HCT116 (cell line): ENCODE data around the gene SKI. TPM values are rescaled to one million over a fixed set of nuclear protein-coding genes. Genes with fewer than 3 reads are reported as not detected.
A peak's percentile ranks its signal among the peaks of the same experiment; 100 is the strongest.

Source experiments
- ATAC-seq: fragments of 200-7000 bp; cut with Tn5 transposase; 2 replicates; pipeline ENCODE4 v1.9.1; 2020; ENCODE audit warnings: mild to moderate bottlenecking, moderate library complexity
- BruUV-seq: library from RNA; stranded (reverse); fragments of 400-500 nt; replicated peaks from 2 replicates; lab custom pipeline; 2021; lab: Mats Ljungman, UMichigan
- CTCF ChIA-PET: fragments of 300-600 bp; sonication (Branson Sonifier 250); formaldehyde crosslinking; loops from one replicate; lab custom pipeline; 2021; ENCODE audit warnings: antibody characterized with exemption; lab: Charles Lee
- POLR2A ChIA-PET: fragments of 300-600, 350-600 bp; sonication (Branson Sonifier 250); formaldehyde crosslinking; loops from one replicate; lab custom pipeline; 2021; ENCODE audit warnings: antibody characterized with exemption; lab: Charles Lee
- RAD21 ChIA-PET, 2 experiments: fragments of 300-600 bp; sonication (Branson Sonifier 250); formaldehyde crosslinking; loops; one replicate each; lab custom pipeline; 2023; ENCODE audit warnings: low total read pairs in 2 of 2; ENCODE audit not compliant: uncharacterized antibody in 2 of 2, unreplicated experiment in 2 of 2, low non-redundant PET in 1 of 2; lab: Charles Lee
- DNase-seq: peaks from one replicate; pipeline ENCODE4 v3.0.0-alpha.2; 2010; ENCODE audit warnings: low read depth, low spot score
- H2AFZ ChIP-seq: fragments of 200-600 bp; shearing (Covaris generic), sonication (generic); 2 replicates; pipeline ENCODE4 v1.6.1; 2017; ENCODE audit warnings: low read depth, mixed run types, mixed read lengths, antibody characterized with exemption, low read length; ENCODE audit not compliant: poor library complexity, severe bottlenecking
- H3K27ac ChIP-seq: 2 replicates; pipeline ENCODE4 v1.5.1; 2012; ENCODE audit warnings: low read depth, low read length
- H3K27me3 ChIP-seq: fragments of 200-600 bp; sonication (generic); 2 replicates; pipeline ENCODE4 v1.6.1; 2016; ENCODE audit warnings: mixed run types, low read length, mixed read lengths; ENCODE audit not compliant: insufficient read depth
- H3K36me3 ChIP-seq, 2 experiments: fragments of 200-500 bp in 1 of 2; fragments of 200-600 bp in 1 of 2; sonication (Bioruptor generic) in 1 of 2; sonication (generic) in 1 of 2; 2 replicates each; pipeline versions ENCODE4 v1.5.1 to v1.6.1; 2014 to 2016; ENCODE audit warnings: low read length in 2 of 2, inconsistent platforms in 1 of 2, mixed read lengths in 1 of 2, mixed run types in 1 of 2; ENCODE audit not compliant: insufficient read depth in 2 of 2, control insufficient read depth in 1 of 2
- H3K4me1 ChIP-seq, 2 experiments: fragments of 200-600 bp in 1 of 2; sonication (generic) in 1 of 2; 2 replicates each; pipeline versions ENCODE4 v1.5.1 to v1.6.1; 2012 to 2017; ENCODE audit warnings: low read length in 2 of 2, inconsistent platforms in 1 of 2, mild to moderate bottlenecking in 1 of 2, mixed read lengths in 1 of 2, mixed run types in 1 of 2, moderate library complexity in 1 of 2; ENCODE audit not compliant: insufficient read depth in 2 of 2, control insufficient read depth in 1 of 2
- H3K4me2 ChIP-seq: fragments of 200-600 bp; sonication (generic); 2 replicates; pipeline ENCODE4 v1.6.1; 2017; ENCODE audit warnings: mixed run types, low read length, mixed read lengths
- H3K4me3 ChIP-seq, 2 experiments: fragments of 200-600 bp in 1 of 2; sonication (generic) in 1 of 2; replicated peaks in 1 of 2; 2 replicates each; pipeline ENCODE4 v1.5.1; 2011 to 2016; ENCODE audit warnings: low read length in 2 of 2, control low read depth in 1 of 2, low read depth in 1 of 2, mild to moderate bottlenecking in 1 of 2, mixed read lengths in 1 of 2, mixed run types in 1 of 2
- H3K79me2 ChIP-seq: fragments of 200-600 bp; sonication (generic); 2 replicates; pipeline ENCODE4 v1.6.1; 2017; ENCODE audit warnings: mild to moderate bottlenecking, mixed run types, low read length, moderate library complexity, mixed read lengths; ENCODE audit not compliant: insufficient read depth
- H3K9ac ChIP-seq: fragments of 200-600 bp; sonication (generic); 2 replicates; pipeline ENCODE4 v1.6.1; 2016; ENCODE audit warnings: low read length, mixed read lengths
- H3K9me2 ChIP-seq: fragments of 200-600 bp; sonication (generic), shearing (Covaris generic); 2 replicates; pipeline ENCODE4 v1.6.1; 2017; ENCODE audit warnings: mixed run types, mild to moderate bottlenecking, moderate library complexity; ENCODE audit not compliant: insufficient read depth
- H3K9me3 ChIP-seq, 2 experiments: fragments of 200-500 bp in 1 of 2; fragments of 200-600 bp in 1 of 2; sonication (Bioruptor generic) in 1 of 2; sonication (generic) in 1 of 2; 2 replicates each; pipeline ENCODE4 v1.6.1; 2014 to 2017; ENCODE audit warnings: low read length in 2 of 2, mixed read lengths in 2 of 2, inconsistent platforms in 1 of 2, low read depth in 1 of 2, mild to moderate bottlenecking in 1 of 2, mixed run types in 1 of 2, moderate library complexity in 1 of 2; ENCODE audit not compliant: control insufficient read depth in 1 of 2, insufficient read depth in 1 of 2
- H4K20me1 ChIP-seq: fragments of 200-600 bp; sonication (generic), shearing (Covaris generic); 2 replicates; pipeline ENCODE4 v1.6.1; 2017; ENCODE audit warnings: mixed run types, mild to moderate bottlenecking, moderate library complexity; ENCODE audit not compliant: insufficient read depth
- CEBPB ChIP-seq: IDR thresholded peaks from 2 replicates; pipeline ENCODE4 v1.6.1; 2012; ENCODE audit warnings: low read depth
- ELF1 ChIP-seq: IDR thresholded peaks from 2 replicates; pipeline ENCODE4 v1.6.1; 2012; ENCODE audit warnings: low read depth, borderline replicate concordance
- EZH2 ChIP-seq: fragments of 200-600 bp; sonication (generic); IDR thresholded peaks from 2 replicates; pipeline ENCODE4 v1.6.1; 2017; ENCODE audit warnings: antibody characterized with exemption, mixed run types
- JUND ChIP-seq: IDR thresholded peaks from 2 replicates; pipeline ENCODE4 v1.6.1; 2012
- POLR2A ChIP-seq: IDR thresholded peaks from 2 replicates; pipeline ENCODE4 v1.7.0; 2011; ENCODE audit warnings: borderline replicate concordance; ENCODE audit not compliant: insufficient read depth, insufficient read length; ENCODE audit errors: extremely low read depth
- POLR2AphosphoS5 ChIP-seq: IDR thresholded peaks from 2 replicates; pipeline ENCODE4 v1.6.1; 2011; ENCODE audit warnings: mild to moderate bottlenecking, low read depth, low read length, moderate library complexity
- SIN3A ChIP-seq: IDR thresholded peaks from 2 replicates; pipeline ENCODE4 v1.6.1; 2012; ENCODE audit warnings: low read depth
- SRF ChIP-seq: IDR thresholded peaks from 2 replicates; pipeline ENCODE4 v1.6.1; 2012; ENCODE audit warnings: low read depth
- TCF7L2 ChIP-seq: IDR thresholded peaks from 2 replicates; pipeline ENCODE4 v1.7.0; 2011; ENCODE audit warnings: borderline replicate concordance, inconsistent platforms; ENCODE audit not compliant: insufficient read depth, insufficient read length; ENCODE audit errors: extremely low read depth
- ZBTB33 ChIP-seq: IDR thresholded peaks from 2 replicates; pipeline ENCODE4 v1.6.1; 2011; ENCODE audit warnings: mild to moderate bottlenecking, low read length, moderate library complexity; ENCODE audit not compliant: insufficient replicate concordance; ENCODE audit errors: extremely low read depth
- ZFX ChIP-seq: fragments of 450-650 bp; IDR thresholded peaks from 2 replicates; pipeline ENCODE4 v1.6.1; 2017
- intact Hi-C: fragments of 100-400 bp; cut with micrococcal nuclease; formaldehyde crosslinking; loops from 2 replicates; pipeline ENCODE4 v1.10.0; 2022
- total RNA-seq: library from RNA; stranded (reverse); gene quantifications from one replicate; pipeline ENCODE4 v1.2.1, GENCODE V29; 2021; ENCODE audit not compliant: unreplicated experiment

The SKI gene
- total RNA-seq, 1 experiment from 2014 or later, result 56.2 TPM

- intact Hi-C loops, result no loop called here
- peak; percentile 78 for ATAC-seq
- H3K9ac ChIP-seq, result peak overlapping the region; percentile 83
- no peaks in the 10 kb centered on the region for H3K9me2 ChIP-seq
- H3K4me3 ChIP-seq, result peak overlapping the region; percentile 40 to 62
- H3K36me3 ChIP-seq, result no peaks in the 10 kb centered on the region
- no peaks in the 10 kb centered on the region for H3K9me3 ChIP-seq
- no peaks in the 10 kb centered on the region for H3K27me3 ChIP-seq
- H2AFZ ChIP-seq, result peak overlapping the region; percentile 68
- peak; percentile 81 for DNase-seq
- TF ChIP-seq JUND, result no peak
- peak; percentile 25 for TF ChIP-seq TCF7L2
- TF ChIP-seq ZFX, result peak; percentile 72; the same call in 1 of the 2 replicates
- ChIA-PET RAD21 (interaction anchor here (0.6 kb wide), 2 partner anchors 13 to 162 kb away, joined by 3 to 5 read pairs; no protein-coding TSS in a partner anchor), POLR2A (interaction anchor here (0.8 to 1.0 kb wide), 2 partner anchors 9 to 169 kb away, joined by 3 to 5 read pairs; no protein-coding TSS in a partner anchor), CTCF (interaction anchor here (1.1 kb wide), 2 partner anchors 13 to 169 kb away, joined by 3 read pairs; no protein-coding TSS in a partner anchor)
- H3K27ac ChIP-seq, result peak overlapping the region; percentile 87
- H3K4me1 ChIP-seq, result peaks cover 25 to 35% of the 10 kb centered on the region in 2 experiments
- H3K4me2 ChIP-seq, result peak overlapping the region; percentile 99
- H3K79me2 ChIP-seq, result no peaks in the 10 kb centered on the region
- TSS peak; percentile 69 for BruUV-seq
- H4K20me1 ChIP-seq, result no peaks in the 10 kb centered on the region
These were observed 15.3 kb upstream of the SKI start for GRCh38 chr1:2212532-2213491.

GRCh38 chr1:2213576-2214505 is 14.3 kb upstream of the SKI start:
- POLR2A ChIA-PET, result no interaction called here
- H3K4me1 ChIP-seq, result peaks cover 15 to 24% of the 10 kb centered on the region in 2 experiments
- no peaks in the 10 kb centered on the region for H3K9me2 ChIP-seq
- no peaks in the 10 kb centered on the region for H3K79me2 ChIP-seq
- no peaks in the 10 kb centered on the region for H4K20me1 ChIP-seq
- RAD21 ChIA-PET, result no interaction called here
- TF ChIP-seq EZH2 (no peak), ELF1 (no peak), TCF7L2 (no peak), POLR2AphosphoS5 (no peak), SRF (no peak), CEBPB (no peak), POLR2A (no peak), ZBTB33 (no peak), SIN3A (no peak)
- H3K4me3 ChIP-seq, result no peak overlapping the region
- ATAC-seq, result no peak
- no peak for DNase-seq
- no peaks in the 10 kb centered on the region for H3K9me3 ChIP-seq
- H3K27me3 ChIP-seq, result no peaks in the 10 kb centered on the region
- BruUV-seq, result no TSS peak
- no peaks in the 10 kb centered on the region for H3K36me3 ChIP-seq
- peak overlapping the region; percentile 83 for H3K9ac ChIP-seq
- intact Hi-C loops, result no loop called here
- peak overlapping the region; percentile 87 for H3K27ac ChIP-seq
- H2AFZ ChIP-seq, result no peak overlapping the region
- H3K4me2 ChIP-seq, result peak overlapping the region; percentile 99
- CTCF ChIA-PET, result no interaction called here
